Effector CD4-positive, alpha-beta T cell (primary cell): ENCODE results near the gene PDE10A.

Experiments used
- DNase-seq: peaks from one replicate; pipeline ENCODE4 v3.0.0-alpha.2; 2020

PDE10A gene

GRCh38 chr6:165677091-165677490 lies 14.1 kb upstream of the PDE10A start:
- no peak for DNase-seq

- no peak for DNase-seq
Measured at GRCh38 chr6:165676435-165677068, 13.5 kb upstream of the PDE10A start.

- DNase-seq: no peak
Measured at GRCh38 chr6:165675120-165675519, 12.1 kb upstream of the PDE10A start.

GRCh38 chr6:165674155-165675029 lies 11.4 kb upstream of the PDE10A start:
- no peak for DNase-seq

- DNase-seq: no peak
Measured at GRCh38 chr6:165671222-165671768, 8.3 kb upstream of the PDE10A start.

GRCh38 chr6:165668951-165669350 lies 5.9 kb upstream of the PDE10A start:
- no peak for DNase-seq

- no peak for DNase-seq
Measured at GRCh38 chr6:165665384-165665672, 2.3 kb upstream of the PDE10A start.

GRCh38 chr6:165664559-165665383 lies 1.7 kb upstream of the PDE10A start:
- DNase-seq: no peak

GRCh38 chr6:165663736-165664558 lies 906 bp upstream of the PDE10A start:
- DNase-seq: no peak

- no peak for DNase-seq
Measured at GRCh38 chr6:165663377-165663735, 315 bp upstream of the PDE10A start.

GRCh38 chr6:165662041-165662748 lies 846 bp downstream of the PDE10A start:
- no peak for DNase-seq

GRCh38 chr6:165661664-165662025 lies 1.4 kb downstream of the PDE10A start:
- no peak for DNase-seq

- DNase-seq: no peak
Measured at GRCh38 chr6:165660857-165661663, 2.0 kb downstream of the PDE10A start.

- DNase-seq: no peak
Measured at GRCh38 chr6:165659945-165660856, 2.8 kb downstream of the PDE10A start.

- no peak for DNase-seq
Measured at GRCh38 chr6:165658395-165659058, 4.5 kb downstream of the PDE10A start.

- DNase-seq: no peak
Measured at GRCh38 chr6:165657325-165657680, 5.7 kb downstream of the PDE10A start.

GRCh38 chr6:165656581-165657324 lies 6.3 kb downstream of the PDE10A start:
- DNase-seq: no peak

GRCh38 chr6:165655191-165655590 lies 7.8 kb downstream of the PDE10A start:
- DNase-seq: no peak

- no peak for DNase-seq
Measured at GRCh38 chr6:165654144-165654543, 8.9 kb downstream of the PDE10A start.
